Globus pallidus (tissue), 1 donor: ENCODE data around the gene ZBTB20.
A peak's percentile ranks its signal among the peaks of the same experiment; 100 is the strongest.

ENCODE experiments used
- DNase-seq: peaks from one replicate; pipeline ENCODE4 v3.0.0-alpha.2; 2015; ENCODE audit warnings: low spot score

Gene ZBTB20

DNA sequence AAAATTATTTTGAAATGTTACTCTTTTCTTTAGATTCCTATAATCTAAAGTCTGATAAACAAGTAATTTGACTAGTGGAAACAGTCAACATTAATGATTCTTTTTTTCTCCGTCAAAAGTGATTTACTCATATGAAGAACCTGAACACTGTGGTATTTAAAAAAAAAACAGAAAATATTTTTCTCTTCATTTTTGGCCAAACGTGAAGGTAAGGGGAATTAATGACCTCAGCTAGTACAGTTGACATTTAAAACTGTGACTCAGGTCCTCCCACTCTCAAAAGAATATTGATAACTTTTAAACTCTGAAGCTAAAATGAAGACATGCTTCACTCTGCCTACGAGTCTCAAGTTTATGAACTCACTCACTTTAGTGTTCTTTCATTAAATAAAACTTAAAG, 818.7 kb downstream of the ZBTB20 start:
- no peak for DNase-seq

GRCh38 chr3:114327665-114328064, 819.4 kb downstream of the ZBTB20 start:
- DNase-seq: no peak

DNA sequence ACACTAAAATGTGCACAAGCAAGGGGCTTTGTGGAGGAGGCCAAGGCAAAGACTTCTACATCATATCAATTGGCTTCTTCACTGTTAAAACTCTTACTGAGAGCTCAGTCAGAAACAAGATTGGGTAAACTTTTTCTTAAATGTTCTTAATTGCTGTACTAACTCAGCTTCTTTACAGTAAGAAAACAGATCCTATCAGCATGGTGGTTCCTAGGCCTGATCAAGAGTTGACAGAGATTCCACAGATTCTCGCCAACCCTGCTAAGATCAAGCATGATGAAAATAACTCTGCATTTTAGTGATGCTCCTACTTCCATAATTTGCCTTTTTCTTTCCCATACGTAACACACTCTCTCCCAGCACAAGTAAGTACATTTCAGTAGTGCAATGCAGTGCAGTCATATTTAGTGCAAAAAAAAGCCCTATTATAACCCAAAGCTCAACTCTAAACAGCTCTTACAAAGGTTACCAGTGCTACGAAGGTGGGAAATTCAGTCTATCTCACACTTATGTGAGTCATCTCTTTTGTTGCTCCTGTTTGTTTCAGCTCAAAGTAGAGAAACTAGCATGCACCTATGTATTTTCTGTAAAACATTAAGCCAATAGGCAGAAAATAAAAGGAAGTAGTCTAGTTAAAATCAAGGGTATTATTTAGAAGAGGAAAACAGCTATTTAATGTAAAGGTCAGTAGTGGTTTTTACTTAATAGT, 823.4 kb downstream of the ZBTB20 start:
- no peak for DNase-seq

GRCh38 chr3:114320246-114320645, 826.8 kb downstream of the ZBTB20 start:
- DNase-seq: no peak

DNA sequence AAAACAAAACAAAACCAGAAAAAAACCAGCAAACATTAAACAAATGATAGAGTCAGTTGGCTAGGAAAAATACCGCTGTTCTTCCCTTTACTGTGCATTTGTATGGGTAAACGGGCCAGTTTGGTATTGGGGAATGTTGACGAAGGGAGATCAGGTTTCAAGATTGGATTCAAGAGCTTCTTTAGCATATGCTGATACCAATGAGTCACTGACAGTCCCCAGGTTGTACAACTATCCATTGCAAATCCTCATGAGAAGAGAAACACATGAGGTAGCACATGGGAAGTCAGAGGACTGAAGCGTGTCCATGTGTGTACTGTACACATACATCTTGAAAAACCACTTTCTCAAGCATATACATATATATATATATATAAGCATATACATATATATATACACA, 827.6 kb downstream of the ZBTB20 start:
- DNase-seq: no peak

DNA sequence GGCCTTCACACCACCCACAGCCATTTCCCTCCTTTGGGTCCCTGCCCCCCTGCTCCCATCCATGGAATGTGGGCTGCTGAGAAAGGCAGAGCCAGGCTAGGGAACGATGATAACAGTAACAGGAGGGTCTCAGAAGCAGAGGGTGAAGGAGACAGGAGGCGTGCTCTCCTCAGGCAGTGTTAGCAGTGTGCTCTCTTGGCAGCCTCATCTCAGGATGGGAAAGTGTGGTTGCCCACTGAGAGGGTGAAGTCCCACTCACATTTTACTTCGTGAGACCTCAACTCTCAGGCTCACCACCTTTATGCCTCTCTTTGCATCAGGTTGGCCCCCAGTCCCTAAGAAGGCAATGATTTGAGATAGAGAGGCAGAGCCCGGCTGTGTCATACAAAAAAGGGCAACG, 828.8 kb downstream of the ZBTB20 start:
- no peak for DNase-seq

DNA sequence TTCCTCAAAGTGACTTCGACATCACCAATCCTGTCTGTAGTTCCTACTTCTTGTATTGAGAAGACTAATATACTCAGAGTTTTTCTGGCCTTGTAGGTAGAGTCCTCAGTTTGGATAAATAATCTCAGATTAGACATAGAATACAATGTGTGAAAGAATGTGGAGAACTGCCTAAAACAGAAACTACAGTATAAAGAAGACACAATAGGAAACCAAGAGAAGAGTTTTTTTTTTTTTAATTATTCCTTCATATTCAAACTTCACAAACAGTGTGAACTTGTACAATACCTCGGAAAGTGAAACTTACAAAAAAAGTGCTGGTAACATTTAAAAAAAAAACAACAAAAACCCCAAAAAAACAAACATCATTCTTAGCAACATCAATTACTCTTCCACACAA, 832.8 kb downstream of the ZBTB20 start:
- no peak for DNase-seq

- DNase-seq: no peak
Observed at GRCh38 chr3:114313426-114313825, 833.7 kb downstream of the ZBTB20 start.

- no peak for DNase-seq
Observed at GRCh38 chr3:114310695-114311094, 836.4 kb downstream of the ZBTB20 start.

GRCh38 chr3:114308830-114309229, 838.3 kb downstream of the ZBTB20 start:
- no peak for DNase-seq

DNA sequence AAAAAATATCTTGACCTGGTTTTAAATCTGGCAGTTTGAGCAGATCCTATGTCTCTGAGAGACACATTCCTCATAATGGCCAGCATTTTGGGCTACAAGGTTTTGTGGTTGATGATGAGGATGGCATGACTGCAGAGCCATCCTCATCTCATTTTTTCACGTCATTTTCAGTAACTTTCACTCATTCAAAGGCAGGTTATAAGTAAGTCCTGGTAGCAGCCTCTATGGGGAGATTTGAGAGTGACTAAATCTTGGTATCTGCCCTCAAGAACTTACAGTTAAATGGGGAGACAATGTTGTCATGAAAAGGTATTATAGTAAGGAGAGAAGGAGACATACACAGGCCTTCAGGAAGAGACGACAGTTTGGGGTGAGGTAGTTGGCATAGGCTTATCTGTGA, 838.7 kb downstream of the ZBTB20 start:
- DNase-seq: no peak

DNA sequence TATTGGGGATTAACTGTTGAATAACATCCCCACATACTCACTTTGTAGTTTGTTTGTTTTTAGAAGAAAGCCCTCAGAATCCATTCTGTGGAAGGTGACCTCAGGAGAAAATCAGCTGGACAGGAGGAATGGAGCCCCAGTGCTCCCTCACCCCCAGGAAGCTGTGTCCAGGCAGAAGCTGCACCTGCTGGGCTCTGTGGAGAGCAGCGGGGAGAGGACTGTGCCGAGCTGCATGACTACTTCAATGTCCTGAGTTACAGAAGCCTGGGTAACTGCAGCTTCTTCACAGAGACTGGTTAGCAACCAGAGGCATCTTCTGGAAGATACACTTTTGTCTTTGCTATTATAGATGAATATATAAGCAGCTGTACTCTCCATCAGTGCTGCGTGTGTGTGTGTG, 839.3 kb downstream of the ZBTB20 start:
- no peak for DNase-seq

GRCh38 chr3:114307222-114307830, 839.8 kb downstream of the ZBTB20 start:
- DNase-seq: no peak

DNA sequence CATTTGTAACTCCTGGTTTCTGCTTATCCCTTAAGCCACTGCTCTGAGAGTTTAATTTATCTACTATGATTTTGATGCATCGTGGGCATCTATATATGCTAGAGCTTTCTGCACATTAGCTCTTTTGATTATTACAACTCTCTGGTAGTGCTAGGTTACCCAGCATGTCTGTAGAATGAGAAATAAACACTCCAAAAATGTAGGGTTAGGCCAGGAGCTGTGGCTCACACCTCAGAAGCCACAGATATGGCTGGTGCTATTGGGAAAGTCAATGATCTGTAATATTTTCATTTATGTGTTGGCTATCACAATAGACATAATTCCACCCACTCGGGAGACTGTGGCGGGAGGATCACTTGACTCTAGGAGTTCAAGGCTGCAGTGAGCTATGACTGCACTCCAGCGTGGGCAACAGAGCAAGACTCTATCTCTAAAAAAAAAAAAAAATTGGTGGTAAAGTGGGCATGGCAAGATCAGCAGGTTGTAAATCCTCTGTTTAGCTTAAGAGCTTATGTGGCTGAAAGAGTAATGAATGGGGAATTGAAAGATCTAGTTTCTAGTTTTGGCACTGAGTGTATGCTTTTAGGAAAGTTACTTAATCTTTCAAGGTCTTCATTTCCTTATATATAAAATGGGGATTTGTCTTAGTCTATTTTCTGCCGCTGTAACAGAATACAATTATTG, 847.0 kb downstream of the ZBTB20 start:
- DNase-seq: no peak

- DNase-seq: no peak
Observed at GRCh38 chr3:114299421-114299820, 847.7 kb downstream of the ZBTB20 start.

DNA sequence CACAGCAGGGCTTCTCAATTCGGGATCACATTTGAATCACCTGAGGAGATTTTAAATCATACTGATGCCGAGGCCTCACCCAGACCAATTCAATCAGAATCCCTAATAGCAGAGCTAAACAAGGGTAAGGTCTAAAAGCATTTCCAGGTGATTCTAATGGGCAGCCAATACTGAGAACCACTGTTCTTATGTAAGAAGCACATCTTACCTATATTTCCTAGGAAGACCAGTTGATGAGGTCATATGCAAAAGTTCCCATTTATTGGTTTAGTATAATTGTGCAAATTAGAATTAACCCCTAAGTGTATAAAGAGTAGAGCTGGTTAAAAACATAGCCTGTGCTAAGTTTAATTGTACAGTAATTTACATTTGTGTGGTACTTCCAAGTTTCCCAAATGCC, 851.1 kb downstream of the ZBTB20 start:
- DNase-seq: no peak

GRCh38 chr3:114294940-114295480, 852.1 kb downstream of the ZBTB20 start:
- DNase-seq: no peak

DNA sequence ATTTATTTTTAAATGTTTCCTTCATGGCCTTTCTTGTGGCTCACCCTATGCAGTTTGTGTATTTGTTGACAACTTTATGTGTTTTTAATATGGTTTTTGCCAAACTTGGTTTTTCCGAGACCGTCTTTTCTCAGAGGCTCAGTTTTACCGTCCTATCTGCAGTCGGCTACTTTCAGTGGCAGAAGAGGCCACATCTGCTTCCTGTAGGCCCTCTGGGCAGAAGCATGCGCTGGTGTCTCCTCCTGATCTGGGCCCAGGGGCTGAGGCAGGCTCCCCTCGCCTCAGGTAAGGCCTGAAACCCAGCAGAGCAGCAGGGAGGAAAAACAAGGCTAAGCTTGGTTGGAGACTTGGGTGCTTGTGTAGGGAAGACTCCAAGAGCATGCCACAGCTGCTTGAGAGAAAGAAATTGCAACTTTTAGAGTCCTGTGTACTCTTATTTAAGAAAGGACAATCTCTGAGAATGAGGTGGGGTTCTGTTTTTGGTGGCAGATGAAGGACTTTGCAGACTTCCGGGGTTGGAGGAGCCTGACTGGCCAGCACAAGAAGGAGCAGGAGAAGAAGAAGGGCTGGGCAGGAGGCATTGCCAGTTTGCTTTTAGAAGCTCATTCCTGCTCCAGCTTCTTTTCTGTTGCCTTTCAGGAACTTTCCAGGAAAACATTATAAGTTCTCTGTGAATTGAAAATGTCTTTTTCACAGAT, 853.1 kb downstream of the ZBTB20 start, which contains the start of gene TIGIT:
Gene TIGIT, plus strand, starts transcription at position 191 of the 698 bp plus-strand sequence. Its CDS starts 34 bp downstream, at position 225.
- DNase-seq: no peak

DNA sequence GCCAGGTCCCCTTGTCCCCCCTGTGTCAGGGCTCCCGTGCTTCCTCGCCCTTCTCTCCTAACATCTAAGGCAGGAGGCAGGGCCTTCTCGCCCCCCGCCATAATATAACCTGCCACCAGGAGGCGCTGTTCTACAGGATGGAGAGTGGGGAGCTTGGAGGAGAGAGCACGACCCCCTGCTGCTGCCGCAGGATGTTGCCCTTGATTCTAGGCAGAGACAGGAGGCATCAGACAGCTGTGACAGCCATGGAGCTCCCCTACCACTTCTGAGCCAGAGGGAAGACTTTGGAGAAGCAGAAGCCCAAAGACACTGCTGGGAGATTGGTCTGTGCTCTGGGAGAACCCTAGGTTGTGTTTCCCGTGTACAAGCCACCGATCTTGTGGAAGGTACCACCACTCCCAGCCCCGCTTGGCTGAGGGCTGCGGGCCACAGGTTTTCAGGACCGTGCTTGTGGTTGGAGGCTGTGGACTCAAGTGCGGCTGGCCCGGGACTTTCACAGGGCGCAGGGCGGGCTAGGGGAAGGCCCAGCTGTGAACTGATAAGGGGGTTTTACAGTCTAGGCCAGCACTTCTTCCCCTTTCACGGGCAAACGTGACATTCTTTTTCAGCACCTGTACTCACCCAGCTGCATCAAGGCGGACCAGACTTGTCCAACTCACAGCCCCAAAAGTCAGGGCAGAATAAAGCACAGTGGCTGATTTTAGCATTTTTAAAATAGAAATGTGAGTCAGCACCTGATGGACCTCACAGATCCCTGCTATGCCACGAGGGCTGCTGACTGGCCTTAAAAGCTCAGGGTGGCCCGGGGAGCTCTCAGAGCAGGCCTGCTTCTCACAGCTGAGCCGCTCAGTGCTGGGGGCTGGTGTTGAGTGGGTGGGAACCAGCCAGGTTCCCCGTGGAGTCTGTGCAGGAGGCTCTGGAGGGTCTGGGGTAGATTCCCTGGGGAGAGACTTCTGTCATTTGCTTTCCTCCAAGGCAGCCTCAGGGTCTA, 855.9 kb downstream of the ZBTB20 start:
- DNase-seq: peak; percentile 27

GRCh38 chr3:114286266-114286665, 860.8 kb downstream of the ZBTB20 start:
- DNase-seq: no peak

DNA sequence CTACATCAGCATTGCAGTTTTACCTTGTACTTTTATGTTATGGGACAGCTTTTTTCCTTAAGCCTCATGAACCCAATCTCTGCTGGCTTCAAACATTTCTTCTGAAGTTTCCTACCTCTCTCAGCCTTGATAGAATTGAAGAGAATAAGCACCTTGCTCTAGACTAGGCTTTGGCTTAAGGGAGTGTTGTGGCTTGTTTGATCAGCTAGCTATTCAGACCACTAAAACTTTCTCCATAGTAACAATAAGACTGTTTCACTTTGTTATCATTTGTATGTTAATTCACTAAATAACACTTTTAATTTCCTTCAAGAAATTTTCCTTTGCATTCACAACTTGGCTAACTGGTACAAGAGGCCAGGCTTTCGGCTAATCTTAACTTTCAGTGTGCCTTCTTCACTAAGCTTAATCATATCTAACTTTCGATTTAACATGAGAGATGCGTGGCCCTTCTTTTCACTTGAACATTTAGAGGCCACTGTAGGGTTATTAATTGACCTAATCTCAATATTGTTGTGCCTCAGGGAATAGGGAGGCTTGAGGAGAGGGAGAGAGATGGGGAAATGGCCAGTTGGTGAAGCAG, 861.3 kb downstream of the ZBTB20 start:
- DNase-seq: no peak
